SK-N-SH (cell line): ENCODE results near the gene CRCP.

Experiments
- ELF1 ChIP-seq: IDR thresholded peaks from 2 replicates; pipeline ENCODE4 v1.4.0; 2012
- EZH2phosphoT487 ChIP-seq: fragments of 200-600 bp; sonication (generic); IDR thresholded peaks from 2 replicates; pipeline ENCODE4 v1.6.1; 2017; ENCODE audit warnings: low read depth, mixed run types, mild to moderate bottlenecking, antibody characterized with exemption, moderate library complexity, borderline replicate concordance
- JUND ChIP-seq: IDR thresholded peaks from 2 replicates; pipeline ENCODE4 v1.4.0; 2012
- SMC3 ChIP-seq: IDR thresholded peaks from 2 replicates; pipeline ENCODE4 v1.6.1; 2012; ENCODE audit warnings: low read depth, low read length, improper control_type of control experiment
- TF ChIP-seq, protein P1 (sequence below): fragments of 200-600 bp; sonication (generic); IDR thresholded peaks from 2 replicates; pipeline ENCODE4 v1.6.1; 2017; ENCODE audit warnings: antibody characterized with exemption, mild to moderate bottlenecking, moderate library complexity
- TF ChIP-seq, protein P2 (sequence below): IDR thresholded peaks from 2 replicates; pipeline ENCODE4 v1.4.0; 2012; ENCODE audit warnings: low read depth, borderline replicate concordance
- TF ChIP-seq, protein P3 (sequence below): IDR thresholded peaks from 2 replicates; pipeline ENCODE4 v1.4.0; 2012; ENCODE audit warnings: low read depth
- TF ChIP-seq, protein P4 (sequence below): IDR thresholded peaks from 2 replicates; pipeline ENCODE4 v1.4.0; 2012; ENCODE audit warnings: low read depth, borderline replicate concordance

DNA sequence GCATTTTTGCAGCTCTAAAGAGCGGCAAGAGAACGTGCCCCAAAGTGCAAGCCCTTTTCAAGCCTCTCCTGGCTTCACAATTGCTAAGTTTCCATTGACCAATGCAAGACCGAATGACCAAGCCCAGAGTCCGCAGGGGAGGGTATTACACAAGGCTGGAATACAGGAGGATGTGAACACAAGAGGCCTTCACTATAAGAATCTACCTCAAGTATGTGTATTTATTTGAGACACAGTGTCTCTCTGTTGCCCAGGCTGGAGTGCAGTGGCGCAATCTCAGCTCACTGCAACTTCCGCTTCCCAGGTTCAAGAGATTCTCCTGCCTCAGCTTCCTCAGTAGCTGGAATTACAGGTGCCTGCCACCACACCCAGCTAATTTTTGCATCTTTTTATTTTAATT, 68.3 kb downstream of the CRCP start:
- TF ChIP-seq SMC3 (no peak), JUND (no peak), EZH2phosphoT487 (no peak), ELF1 (no peak)
- TF ChIP-seq, protein P1, sequence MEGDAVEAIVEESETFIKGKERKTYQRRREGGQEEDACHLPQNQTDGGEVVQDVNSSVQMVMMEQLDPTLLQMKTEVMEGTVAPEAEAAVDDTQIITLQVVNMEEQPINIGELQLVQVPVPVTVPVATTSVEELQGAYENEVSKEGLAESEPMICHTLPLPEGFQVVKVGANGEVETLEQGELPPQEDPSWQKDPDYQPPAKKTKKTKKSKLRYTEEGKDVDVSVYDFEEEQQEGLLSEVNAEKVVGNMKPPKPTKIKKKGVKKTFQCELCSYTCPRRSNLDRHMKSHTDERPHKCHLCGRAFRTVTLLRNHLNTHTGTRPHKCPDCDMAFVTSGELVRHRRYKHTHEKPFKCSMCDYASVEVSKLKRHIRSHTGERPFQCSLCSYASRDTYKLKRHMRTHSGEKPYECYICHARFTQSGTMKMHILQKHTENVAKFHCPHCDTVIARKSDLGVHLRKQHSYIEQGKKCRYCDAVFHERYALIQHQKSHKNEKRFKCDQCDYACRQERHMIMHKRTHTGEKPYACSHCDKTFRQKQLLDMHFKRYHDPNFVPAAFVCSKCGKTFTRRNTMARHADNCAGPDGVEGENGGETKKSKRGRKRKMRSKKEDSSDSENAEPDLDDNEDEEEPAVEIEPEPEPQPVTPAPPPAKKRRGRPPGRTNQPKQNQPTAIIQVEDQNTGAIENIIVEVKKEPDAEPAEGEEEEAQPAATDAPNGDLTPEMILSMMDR = no peak
- TF ChIP-seq, protein P2, sequence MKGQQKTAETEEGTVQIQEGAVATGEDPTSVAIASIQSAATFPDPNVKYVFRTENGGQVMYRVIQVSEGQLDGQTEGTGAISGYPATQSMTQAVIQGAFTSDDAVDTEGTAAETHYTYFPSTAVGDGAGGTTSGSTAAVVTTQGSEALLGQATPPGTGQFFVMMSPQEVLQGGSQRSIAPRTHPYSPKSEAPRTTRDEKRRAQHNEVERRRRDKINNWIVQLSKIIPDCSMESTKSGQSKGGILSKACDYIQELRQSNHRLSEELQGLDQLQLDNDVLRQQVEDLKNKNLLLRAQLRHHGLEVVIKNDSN = no peak
- TF ChIP-seq, protein P3, sequence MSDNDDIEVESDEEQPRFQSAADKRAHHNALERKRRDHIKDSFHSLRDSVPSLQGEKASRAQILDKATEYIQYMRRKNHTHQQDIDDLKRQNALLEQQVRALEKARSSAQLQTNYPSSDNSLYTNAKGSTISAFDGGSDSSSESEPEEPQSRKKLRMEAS = no peak
- TF ChIP-seq, protein P4, sequence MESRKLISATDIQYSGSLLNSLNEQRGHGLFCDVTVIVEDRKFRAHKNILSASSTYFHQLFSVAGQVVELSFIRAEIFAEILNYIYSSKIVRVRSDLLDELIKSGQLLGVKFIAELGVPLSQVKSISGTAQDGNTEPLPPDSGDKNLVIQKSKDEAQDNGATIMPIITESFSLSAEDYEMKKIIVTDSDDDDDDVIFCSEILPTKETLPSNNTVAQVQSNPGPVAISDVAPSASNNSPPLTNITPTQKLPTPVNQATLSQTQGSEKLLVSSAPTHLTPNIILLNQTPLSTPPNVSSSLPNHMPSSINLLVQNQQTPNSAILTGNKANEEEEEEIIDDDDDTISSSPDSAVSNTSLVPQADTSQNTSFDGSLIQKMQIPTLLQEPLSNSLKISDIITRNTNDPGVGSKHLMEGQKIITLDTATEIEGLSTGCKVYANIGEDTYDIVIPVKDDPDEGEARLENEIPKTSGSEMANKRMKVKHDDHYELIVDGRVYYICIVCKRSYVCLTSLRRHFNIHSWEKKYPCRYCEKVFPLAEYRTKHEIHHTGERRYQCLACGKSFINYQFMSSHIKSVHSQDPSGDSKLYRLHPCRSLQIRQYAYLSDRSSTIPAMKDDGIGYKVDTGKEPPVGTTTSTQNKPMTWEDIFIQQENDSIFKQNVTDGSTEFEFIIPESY = no peak
